Transverse colon (tissue), 4 donors: Measurements from ENCODE around the gene RDH5. TPM values are rescaled to one million over a fixed set of nuclear protein-coding genes. Genes with fewer than 3 reads are reported as not detected.

Experiments used
- DNase-seq: peaks from one replicate; pipeline ENCODE4 v3.0.0-alpha.2; 2019
- H3K27ac ChIP-seq, 4 donors: fragments of 200-600 bp; sonication (generic); 2 replicates each; pipeline ENCODE4 v1.5.1; 2016 to 2018; ENCODE audit warnings: inconsistent platforms in 4 of 4
- H3K27me3 ChIP-seq: fragments of 200-600 bp; sonication (generic); 2 replicates; pipeline ENCODE4 v1.5.1; 2017; ENCODE audit warnings: inconsistent platforms
- H3K36me3 ChIP-seq, 4 donors: fragments of 200-600 bp; sonication (generic); 2 replicates each; pipeline ENCODE4 v1.5.1; 2017 to 2019; ENCODE audit warnings: inconsistent platforms in 4 of 4
- H3K4me1 ChIP-seq, 4 donors: fragments of 200-600 bp; sonication (generic); 2 replicates each; pipeline ENCODE4 v1.5.1; 2017 to 2020; ENCODE audit warnings: inconsistent platforms in 4 of 4
- H3K4me3 ChIP-seq, 4 donors: fragments of 200-600 bp; sonication (generic); 1 replicate in 1 of 4; 2 replicates in 3 of 4; pipeline versions ENCODE4 v1.5.1 to v1.6.1; 2017 to 2019; ENCODE audit warnings: inconsistent platforms in 4 of 4
- H3K9me3 ChIP-seq, 2 donors: fragments of 200-600 bp; sonication (generic); 2 replicates each; pipeline ENCODE4 v1.5.1; 2017 to 2019; ENCODE audit warnings: inconsistent platforms in 2 of 2
- EP300 ChIP-seq: sonication (generic); formaldehyde crosslinking; IDR thresholded peaks from one replicate; pipeline ENCODE4 v1.6.1; 2017; ENCODE audit warnings: antibody characterized with exemption, low read depth
- POLR2A ChIP-seq: fragments of 450-650 bp; IDR thresholded peaks from one replicate; pipeline ENCODE4 v1.6.1; 2016; ENCODE audit warnings: antibody characterized with exemption, mild to moderate bottlenecking, moderate library complexity
- POLR2AphosphoS5 ChIP-seq, 3 donors: sonication (generic); formaldehyde crosslinking; IDR thresholded peaks; one replicate each; pipeline ENCODE4 v1.6.1; 2016; ENCODE audit warnings: antibody characterized with exemption in 3 of 3
- WGBS, 2 donors: methylation state at CpG; one replicate each; pipeline ENCODE4 v1.1.5; 2018; ENCODE audit warnings: low coverage in 1 of 2; 5-methylcytosine and 5-hydroxymethylcytosine counted together
- in situ Hi-C, 4 donors: fragments of 200-750 bp; cut with MboI; loops; one replicate each; pipeline versions ENCODE4 v1.15.0 to v1.15.1; 2017; ENCODE audit warnings: low sequenced_read_pairs in 3 of 4, low pct_ligation_motif_present in 1 of 4, low pct_unique_long_range_greater_than_20kb in 1 of 4
- intact Hi-C: fragments of 100-400 bp; cut with DNase I; formaldehyde crosslinking; loops from one replicate; pipeline ENCODE4 v1.15.1; 2023; ENCODE audit warnings: low total_unique reads
- total RNA-seq, 4 donors: library from RNA; depleted of rRNA; stranded (reverse); fragments of >200 nt; gene quantifications; one replicate each; pipeline ENCODE4 v1.1.0, GENCODE V29; 2016
- TF ChIP-seq, protein P1 (sequence below), 5 experiments: fragments of 200-600 bp in 3 of 5; fragments of 450-650 bp in 2 of 5; sonication (generic) in 3 of 5; IDR thresholded peaks; 1 replicate in 2 of 5; 2 replicates in 3 of 5; pipeline ENCODE4 v1.5.1; 2016 to 2017; ENCODE audit warnings: antibody characterized with exemption in 5 of 5, inconsistent platforms in 3 of 5, mild to moderate bottlenecking in 2 of 5, moderate library complexity in 1 of 5

The RDH5 gene
- total RNA-seq, 4 donors from 2014 or later = 16.5 to 74.4 (median 58.3) TPM

GRCh38 chr12:55728186-55728938 is 8.2 kb downstream of the RDH5 start:
- Histone ChIP-seq H3K9me3 (no peaks in the 10 kb centered on the region), H3K4me3 (peak overlapping the region; percentile 87 to 99 (median 92)), H3K27ac (peak overlapping the region; percentile 96 to 99 (median 98)), H3K36me3 (no peaks in the 10 kb centered on the region), H3K27me3 (no peaks in the 10 kb centered on the region), H3K4me1 (peaks cover 31 to 65% (median 45%) of the 10 kb centered on the region in 4 donors)
- TF ChIP-seq POLR2AphosphoS5 (IDR thresholded peaks at IDR 0.05) = peak in 1 of 3 donors; percentile 3
- no peak for TF ChIP-seq EP300
- intact Hi-C loops (no loop called here), in situ Hi-C loops (loop anchor here in 1 of 4 donors (10.0 kb wide), 1 partner anchor 386 kb away; the partner anchor contains the start of genes RPL41 and ZC3H10)
- DNase-seq = peak; percentile 81
- WGBS, 2 donors = 1% methylated on average over 49 of the region's 61 CpGs; no CpG with 5 or more reads in 1 of the 2 donors

DNA sequence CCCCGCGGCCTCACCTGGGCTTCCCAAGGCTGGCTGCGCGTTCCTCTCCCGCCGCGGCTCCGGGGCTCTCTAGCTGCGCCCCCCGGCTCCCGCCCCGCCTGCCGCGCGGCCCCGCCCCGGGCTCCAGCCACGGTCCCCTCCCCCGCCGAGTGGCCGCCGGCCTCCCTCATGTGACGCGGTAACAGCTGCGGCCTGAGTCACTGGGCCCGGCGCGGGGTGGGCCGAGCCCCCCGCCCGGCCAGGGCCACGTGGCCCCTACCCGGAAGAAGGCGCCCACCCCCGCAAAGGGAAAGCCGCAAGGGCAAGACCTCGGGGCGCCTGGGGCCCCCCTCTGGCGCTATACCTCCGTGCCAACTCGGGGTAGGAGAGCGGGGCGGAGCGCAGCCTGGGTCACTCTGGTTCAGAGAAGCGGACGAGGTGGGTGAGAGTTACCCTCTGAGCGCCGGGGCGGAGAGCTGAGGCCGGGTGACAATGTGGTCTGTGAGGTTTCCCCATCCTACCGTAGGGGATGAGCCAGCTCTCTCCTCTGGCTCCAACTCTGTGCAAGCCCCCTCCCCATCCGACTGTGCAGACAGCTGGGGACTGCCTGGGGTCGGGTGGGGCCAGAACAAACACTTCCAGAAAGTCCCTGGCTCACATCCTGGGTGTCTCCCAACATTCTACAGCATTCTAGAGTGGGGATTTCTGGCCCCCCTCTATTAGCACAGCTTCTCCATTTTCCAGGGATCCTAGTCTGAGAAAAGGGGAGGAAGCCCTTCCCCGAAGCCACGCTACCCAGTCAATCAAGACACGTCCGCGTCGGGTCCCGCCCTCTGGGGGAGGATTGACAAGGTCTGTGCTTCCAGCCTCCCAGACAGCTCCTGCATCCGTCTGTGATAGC is 9.0 kb downstream of the RDH5 start, which contains the start of gene CD63:
CD63 (minus strand) TSS at position 71 of the 880 bp plus-strand sequence. CDS start 668 bp downstream, outside the sequence.
- no peaks in the 10 kb centered on the region for H3K36me3 ChIP-seq
- TF ChIP-seq POLR2A (peak; percentile 81), EP300 (peak; percentile 56), POLR2AphosphoS5 (IDR thresholded peaks at IDR 0.05) (peak; percentile 85 to 93 (median 88))
- TF ChIP-seq, protein P1, sequence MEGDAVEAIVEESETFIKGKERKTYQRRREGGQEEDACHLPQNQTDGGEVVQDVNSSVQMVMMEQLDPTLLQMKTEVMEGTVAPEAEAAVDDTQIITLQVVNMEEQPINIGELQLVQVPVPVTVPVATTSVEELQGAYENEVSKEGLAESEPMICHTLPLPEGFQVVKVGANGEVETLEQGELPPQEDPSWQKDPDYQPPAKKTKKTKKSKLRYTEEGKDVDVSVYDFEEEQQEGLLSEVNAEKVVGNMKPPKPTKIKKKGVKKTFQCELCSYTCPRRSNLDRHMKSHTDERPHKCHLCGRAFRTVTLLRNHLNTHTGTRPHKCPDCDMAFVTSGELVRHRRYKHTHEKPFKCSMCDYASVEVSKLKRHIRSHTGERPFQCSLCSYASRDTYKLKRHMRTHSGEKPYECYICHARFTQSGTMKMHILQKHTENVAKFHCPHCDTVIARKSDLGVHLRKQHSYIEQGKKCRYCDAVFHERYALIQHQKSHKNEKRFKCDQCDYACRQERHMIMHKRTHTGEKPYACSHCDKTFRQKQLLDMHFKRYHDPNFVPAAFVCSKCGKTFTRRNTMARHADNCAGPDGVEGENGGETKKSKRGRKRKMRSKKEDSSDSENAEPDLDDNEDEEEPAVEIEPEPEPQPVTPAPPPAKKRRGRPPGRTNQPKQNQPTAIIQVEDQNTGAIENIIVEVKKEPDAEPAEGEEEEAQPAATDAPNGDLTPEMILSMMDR (IDR thresholded peaks at IDR 0.05) = peak in 1 of 5 experiments; percentile 23
- peaks cover 23 to 57% (median 39%) of the 10 kb centered on the region in 4 donors for H3K4me1 ChIP-seq
- peak within 1 kb of the TSS; percentile 96 to 99 (median 98) for H3K27ac ChIP-seq
- intact Hi-C loops (no loop called here), in situ Hi-C loops (loop anchor here in 1 of 4 donors (10.0 kb wide), 1 partner anchor 386 kb away; the partner anchor contains the start of genes RPL41 and ZC3H10)
- no peaks in the 10 kb centered on the region for H3K27me3 ChIP-seq
- H3K4me3 ChIP-seq = peak within 1 kb of the TSS; percentile 87 to 99 (median 92)
- H3K9me3 ChIP-seq = no peaks in the 10 kb centered on the region
- WGBS, 2 donors = 0% methylated on average over 1 to 33 of the region's 61 CpGs
- peak; percentile 92 for DNase-seq

DNA sequence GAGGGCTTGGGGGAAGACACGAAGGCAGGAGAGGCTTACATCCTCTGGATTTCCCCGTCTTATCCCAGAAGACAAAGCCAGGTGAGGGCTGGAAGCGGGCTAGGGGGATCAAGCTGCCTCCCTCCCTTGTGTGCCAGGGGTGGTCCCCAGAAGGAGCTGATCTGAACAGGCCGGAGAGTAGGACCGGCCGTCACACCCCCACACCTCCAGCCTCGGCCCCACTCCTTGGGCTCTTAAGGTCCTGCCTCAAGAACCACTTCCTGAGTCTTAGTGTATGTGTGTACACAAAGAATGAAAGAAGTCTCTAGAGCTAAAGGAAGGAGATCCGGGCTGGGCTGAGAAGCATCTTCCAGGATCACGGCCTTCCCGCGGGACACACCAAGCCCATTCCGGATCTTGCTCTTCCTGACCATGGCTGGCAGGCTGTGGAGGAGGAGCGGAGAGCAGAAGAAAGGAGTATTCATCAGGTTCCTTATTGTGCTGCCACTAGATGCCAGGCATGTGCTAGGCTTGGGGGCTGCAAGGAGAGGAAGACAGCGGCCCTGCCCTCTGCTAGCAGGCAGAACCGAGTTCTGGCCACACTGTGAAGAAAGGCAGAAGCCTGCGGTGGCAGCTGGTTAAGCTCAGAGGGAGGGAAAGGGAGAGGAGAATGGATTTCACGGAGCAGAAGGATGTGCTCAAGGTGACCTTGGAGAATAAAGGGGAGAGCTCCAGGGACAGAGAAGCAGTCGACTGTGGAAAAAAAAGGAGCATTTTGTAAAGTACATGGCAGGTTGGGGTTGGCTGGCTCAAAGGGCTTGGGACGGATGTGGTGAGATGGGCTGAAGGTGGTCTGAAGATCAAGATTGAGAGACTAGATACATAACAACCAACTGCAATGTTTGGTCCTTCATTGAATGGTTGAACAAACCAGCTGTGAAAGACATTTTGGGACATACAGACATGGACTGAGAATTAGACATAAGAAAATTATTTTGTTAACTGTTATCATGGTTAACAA is 9.9 kb downstream of the RDH5 start:
- 11 to 12% methylated on average over 6 to 19 of the region's 19 CpGs for WGBS, 2 donors
- TF ChIP-seq, protein P1 (IDR thresholded peaks at IDR 0.05) = no peak
- peak in 2 of 3 donors; percentile 26 to 74 for TF ChIP-seq POLR2AphosphoS5 (IDR thresholded peaks at IDR 0.05)
- Histone ChIP-seq H3K36me3 (no peaks in the 10 kb centered on the region), H3K27ac (peak overlapping the region; percentile 96 to 99 (median 98)), H3K27me3 (no peaks in the 10 kb centered on the region), H3K4me1 (peaks cover 17 to 48% (median 31%) of the 10 kb centered on the region in 4 donors), H3K9me3 (no peaks in the 10 kb centered on the region), H3K4me3 (peak overlapping the region; percentile 87 to 99 (median 92))
- DNase-seq = no peak
- in situ Hi-C loops = loop anchor here (5.0 to 10.0 kb wide), 4 partner anchors 85 to 385 kb away; partner anchors contain the start of genes DGKA (in 1 of the 4), ORMDL2 (in 1 of the 4), PYM1 (in 1 of the 4) and RPL41 (in 1 of the 4)
- intact Hi-C loops = no loop called here

- H3K4me3 ChIP-seq = no peak overlapping the region
- in situ Hi-C loops = loop anchor here in 3 of 4 donors (5.0 to 10.0 kb wide), 3 partner anchors 83 to 203 kb away; partner anchors contain the start of genes DGKA (in 1 of the 3), ORMDL2 (in 1 of the 3), PYM1 (in 1 of the 3) and SARNP (in 1 of the 3)
- WGBS, 2 donors = 84% methylated on average over 4 of the region's 4 CpGs; no CpG with 5 or more reads in 1 of the 2 donors
- no peak for DNase-seq
- peak overlapping the region in 1 of 4 donors; percentile 99 for H3K27ac ChIP-seq
- no peaks in the 10 kb centered on the region for H3K9me3 ChIP-seq
- no peaks in the 10 kb centered on the region for H3K27me3 ChIP-seq
- H3K36me3 ChIP-seq = no peaks in the 10 kb centered on the region
- intact Hi-C loops = no loop called here
- TF ChIP-seq EP300 (no peak), POLR2A (no peak), POLR2AphosphoS5 (IDR thresholded peaks at IDR 0.05) (no peak)
- TF ChIP-seq, protein P1 (IDR thresholded peaks at IDR 0.05) = no peak
- peaks cover 8 to 32% (median 20%) of the 10 kb centered on the region in 4 donors for H3K4me1 ChIP-seq
These were observed 12.1 kb downstream of the RDH5 start for GRCh38 chr12:55732288-55732687.
